Heart left ventricle (tissue), 13 donors: ENCODE results near the gene RUSF1.

Experiments
- POLR2A ChIP-seq, 2 donors: fragments of 450-650 bp; IDR thresholded peaks; one replicate each; pipeline ENCODE4 v1.6.1; 2017; ENCODE audit warnings: antibody characterized with exemption in 2 of 2, mild to moderate bottlenecking in 2 of 2, moderate library complexity in 2 of 2
- TF ChIP-seq, protein P1 (sequence below), 12 donors: fragments of 200-600 bp; sonication (generic) in 4 of 12; IDR thresholded peaks; one replicate each; pipeline versions ENCODE4 v1.5.0 to v1.8.0; 2018 to 2022; ENCODE audit warnings: antibody characterized with exemption in 12 of 12, mild to moderate bottlenecking in 5 of 12
- donor health status: ischemic (EF 13 %, LVEDD 7.1; RV severe dilation, severe dysfunction).
- donor health status: DM: no; HTN: yes; CAD: no.
- donor health status: DM: no; HTN: no; CAD: no.
- donor health status: ischemic (EF 25% LVEDD 6.9; RV normal size, moderate dysfunction).
- donor health status: ischemic (EF 25% LVEDD 5.7; RV mildly dilated, moderate dysfunction).
- donor health status: ischemic (EF 35%, LVEDD 5.7; RV mildly dilated, moderate dysfunction).
- donor health status: nonischemic (EF 11% LVEDD 7.7; RV severe dilation, severe dysfunction).
- donor health status: DM: yes; HTN: yes; CAD: no.
- donor health status: PGD.
- donor health status: ischemic (EF 29% LVEDD 5.4; RV normal size, mild dysfunction).
- donor health status: nonischemic (EF 23%, LVEDD 6.1; RV moderate dilation, normal function).

DNA sequence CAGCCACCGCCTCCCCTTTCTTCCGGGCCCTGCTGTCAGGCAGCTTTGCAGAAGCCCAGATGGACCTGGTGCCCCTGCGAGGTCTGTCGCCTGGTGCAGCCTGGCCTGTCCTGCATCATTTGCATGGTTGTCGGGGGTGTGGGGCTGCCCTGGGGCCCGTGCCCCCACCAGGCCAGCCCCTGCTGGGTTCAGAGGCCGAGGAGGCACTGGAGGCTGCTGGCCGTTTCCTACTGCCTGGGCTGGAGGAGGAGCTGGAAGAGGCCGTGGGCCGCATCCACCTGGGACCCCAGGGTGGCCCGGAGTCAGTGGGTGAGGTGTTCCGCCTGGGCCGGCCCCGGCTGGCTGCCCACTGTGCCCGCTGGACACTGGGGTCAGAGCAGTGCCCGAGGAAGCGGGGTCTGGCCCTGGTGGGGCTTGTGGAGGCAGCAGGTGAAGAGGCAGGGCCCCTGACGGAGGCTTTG is 41.8 kb downstream of the RUSF1 start:
- TF ChIP-seq, protein P1, sequence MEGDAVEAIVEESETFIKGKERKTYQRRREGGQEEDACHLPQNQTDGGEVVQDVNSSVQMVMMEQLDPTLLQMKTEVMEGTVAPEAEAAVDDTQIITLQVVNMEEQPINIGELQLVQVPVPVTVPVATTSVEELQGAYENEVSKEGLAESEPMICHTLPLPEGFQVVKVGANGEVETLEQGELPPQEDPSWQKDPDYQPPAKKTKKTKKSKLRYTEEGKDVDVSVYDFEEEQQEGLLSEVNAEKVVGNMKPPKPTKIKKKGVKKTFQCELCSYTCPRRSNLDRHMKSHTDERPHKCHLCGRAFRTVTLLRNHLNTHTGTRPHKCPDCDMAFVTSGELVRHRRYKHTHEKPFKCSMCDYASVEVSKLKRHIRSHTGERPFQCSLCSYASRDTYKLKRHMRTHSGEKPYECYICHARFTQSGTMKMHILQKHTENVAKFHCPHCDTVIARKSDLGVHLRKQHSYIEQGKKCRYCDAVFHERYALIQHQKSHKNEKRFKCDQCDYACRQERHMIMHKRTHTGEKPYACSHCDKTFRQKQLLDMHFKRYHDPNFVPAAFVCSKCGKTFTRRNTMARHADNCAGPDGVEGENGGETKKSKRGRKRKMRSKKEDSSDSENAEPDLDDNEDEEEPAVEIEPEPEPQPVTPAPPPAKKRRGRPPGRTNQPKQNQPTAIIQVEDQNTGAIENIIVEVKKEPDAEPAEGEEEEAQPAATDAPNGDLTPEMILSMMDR (IDR thresholded peaks at IDR 0.05) = no peak
- no peak for TF ChIP-seq POLR2A (IDR thresholded peaks at IDR 0.05)
